Neural progenitor cell (in vitro differentiated cells): ENCODE measurements around the gene MOB4.

Experiments used
- EZH2 ChIP-seq: fragments of 200-600 bp; sonication (generic); IDR thresholded peaks from 2 replicates; pipeline ENCODE4 v1.6.1; 2017; ENCODE audit warnings: antibody characterized with exemption, mild to moderate bottlenecking, moderate library complexity
- EZH2phosphoT487 ChIP-seq: fragments of 200-600 bp; sonication (generic); IDR thresholded peaks from 2 replicates; pipeline ENCODE4 v1.6.1; 2017; ENCODE audit warnings: antibody characterized with exemption
- TF ChIP-seq, protein P1 (sequence below): fragments of 200-600 bp; sonication (generic); IDR thresholded peaks from 2 replicates; pipeline ENCODE4 v1.5.1; 2017; ENCODE audit warnings: antibody characterized with exemption, mild to moderate bottlenecking

DNA sequence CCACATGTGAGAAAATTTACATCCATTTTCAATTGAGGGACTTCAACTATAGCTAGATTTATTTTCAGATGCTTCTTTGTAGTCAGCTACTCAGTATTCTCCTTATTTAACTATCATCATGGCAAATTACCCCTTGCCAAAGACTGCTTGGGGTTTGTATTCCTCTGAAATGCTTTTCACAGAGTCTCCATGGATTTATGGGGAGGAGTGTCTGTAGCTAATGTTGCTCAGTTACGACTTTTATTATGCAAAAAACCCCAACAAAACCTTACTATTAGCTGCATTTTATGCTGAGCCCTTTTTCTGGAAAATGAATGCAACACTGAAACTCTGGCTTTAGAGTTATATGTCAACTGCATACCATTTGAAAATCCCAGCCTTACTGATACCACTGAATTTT lies 80.9 kb downstream of the MOB4 start:
- TF ChIP-seq, protein P1, sequence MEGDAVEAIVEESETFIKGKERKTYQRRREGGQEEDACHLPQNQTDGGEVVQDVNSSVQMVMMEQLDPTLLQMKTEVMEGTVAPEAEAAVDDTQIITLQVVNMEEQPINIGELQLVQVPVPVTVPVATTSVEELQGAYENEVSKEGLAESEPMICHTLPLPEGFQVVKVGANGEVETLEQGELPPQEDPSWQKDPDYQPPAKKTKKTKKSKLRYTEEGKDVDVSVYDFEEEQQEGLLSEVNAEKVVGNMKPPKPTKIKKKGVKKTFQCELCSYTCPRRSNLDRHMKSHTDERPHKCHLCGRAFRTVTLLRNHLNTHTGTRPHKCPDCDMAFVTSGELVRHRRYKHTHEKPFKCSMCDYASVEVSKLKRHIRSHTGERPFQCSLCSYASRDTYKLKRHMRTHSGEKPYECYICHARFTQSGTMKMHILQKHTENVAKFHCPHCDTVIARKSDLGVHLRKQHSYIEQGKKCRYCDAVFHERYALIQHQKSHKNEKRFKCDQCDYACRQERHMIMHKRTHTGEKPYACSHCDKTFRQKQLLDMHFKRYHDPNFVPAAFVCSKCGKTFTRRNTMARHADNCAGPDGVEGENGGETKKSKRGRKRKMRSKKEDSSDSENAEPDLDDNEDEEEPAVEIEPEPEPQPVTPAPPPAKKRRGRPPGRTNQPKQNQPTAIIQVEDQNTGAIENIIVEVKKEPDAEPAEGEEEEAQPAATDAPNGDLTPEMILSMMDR = no peak
- TF ChIP-seq EZH2 = no peak
- no peak for TF ChIP-seq EZH2phosphoT487
